ENCODE data around the gene SLC8A1. TPM values are rescaled to one million over a fixed set of nuclear protein-coding genes. Genes with fewer than 3 reads are reported as not detected.

SLC8A1 gene
- total RNA-seq, 1 experiment from 2014 or later: 1.6 TPM

DNA sequence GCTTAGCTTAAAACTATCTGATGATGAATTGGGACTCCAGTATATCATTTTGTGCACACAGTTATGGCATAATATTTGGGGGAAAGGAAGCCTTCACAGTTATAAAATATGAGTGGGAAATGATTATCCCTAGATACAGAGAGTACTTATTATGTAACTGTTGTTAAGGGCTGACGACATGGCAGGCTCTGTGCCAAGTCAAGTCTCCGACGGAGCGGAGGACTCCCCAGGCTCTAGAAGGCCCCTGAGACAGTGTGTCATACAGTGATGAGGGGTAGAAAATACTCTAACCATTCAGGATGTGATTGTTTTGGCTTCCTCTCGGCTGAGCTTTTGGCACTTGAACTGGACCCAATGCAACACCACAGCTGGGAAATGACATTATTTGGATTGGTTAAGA, 211.8 kb downstream of the SLC8A1 start:
- Mint-ChIP-seq H3K4me3 (ENCODE audit: unreplicated experiment) (no peak overlapping the region), H3K27ac (ENCODE audit: low read depth, unreplicated experiment) (no peak overlapping the region), H3K36me3 (ENCODE audit: insufficient read depth, unreplicated experiment) (no peaks in the 10 kb centered on the region), H3K4me1 (ENCODE audit: insufficient read depth, unreplicated experiment) (peaks cover 6% of the 10 kb centered on the region), H3K27me3 (ENCODE audit: insufficient read depth, unreplicated experiment) (no peaks in the 10 kb centered on the region), H3K9me3 (ENCODE audit: unreplicated experiment) (no peaks in the 10 kb centered on the region)
- CTCF ChIA-PET: no interaction called here
- intact Hi-C loops (cut with micrococcal nuclease): loop anchor here (5.0 kb wide), 1 partner anchor 247 kb away; no protein-coding TSS in a partner anchor
- DNase-seq (ENCODE audit: unreplicated experiment): peak; percentile 77
- POLR2A ChIA-PET: no interaction called here
- TF ChIP-seq, protein P1, sequence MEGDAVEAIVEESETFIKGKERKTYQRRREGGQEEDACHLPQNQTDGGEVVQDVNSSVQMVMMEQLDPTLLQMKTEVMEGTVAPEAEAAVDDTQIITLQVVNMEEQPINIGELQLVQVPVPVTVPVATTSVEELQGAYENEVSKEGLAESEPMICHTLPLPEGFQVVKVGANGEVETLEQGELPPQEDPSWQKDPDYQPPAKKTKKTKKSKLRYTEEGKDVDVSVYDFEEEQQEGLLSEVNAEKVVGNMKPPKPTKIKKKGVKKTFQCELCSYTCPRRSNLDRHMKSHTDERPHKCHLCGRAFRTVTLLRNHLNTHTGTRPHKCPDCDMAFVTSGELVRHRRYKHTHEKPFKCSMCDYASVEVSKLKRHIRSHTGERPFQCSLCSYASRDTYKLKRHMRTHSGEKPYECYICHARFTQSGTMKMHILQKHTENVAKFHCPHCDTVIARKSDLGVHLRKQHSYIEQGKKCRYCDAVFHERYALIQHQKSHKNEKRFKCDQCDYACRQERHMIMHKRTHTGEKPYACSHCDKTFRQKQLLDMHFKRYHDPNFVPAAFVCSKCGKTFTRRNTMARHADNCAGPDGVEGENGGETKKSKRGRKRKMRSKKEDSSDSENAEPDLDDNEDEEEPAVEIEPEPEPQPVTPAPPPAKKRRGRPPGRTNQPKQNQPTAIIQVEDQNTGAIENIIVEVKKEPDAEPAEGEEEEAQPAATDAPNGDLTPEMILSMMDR (IDR thresholded peaks at IDR 0.05; ENCODE audit: unreplicated experiment): no peak
- no TSS peak for BruUV-seq (replicated peaks)

DNA sequence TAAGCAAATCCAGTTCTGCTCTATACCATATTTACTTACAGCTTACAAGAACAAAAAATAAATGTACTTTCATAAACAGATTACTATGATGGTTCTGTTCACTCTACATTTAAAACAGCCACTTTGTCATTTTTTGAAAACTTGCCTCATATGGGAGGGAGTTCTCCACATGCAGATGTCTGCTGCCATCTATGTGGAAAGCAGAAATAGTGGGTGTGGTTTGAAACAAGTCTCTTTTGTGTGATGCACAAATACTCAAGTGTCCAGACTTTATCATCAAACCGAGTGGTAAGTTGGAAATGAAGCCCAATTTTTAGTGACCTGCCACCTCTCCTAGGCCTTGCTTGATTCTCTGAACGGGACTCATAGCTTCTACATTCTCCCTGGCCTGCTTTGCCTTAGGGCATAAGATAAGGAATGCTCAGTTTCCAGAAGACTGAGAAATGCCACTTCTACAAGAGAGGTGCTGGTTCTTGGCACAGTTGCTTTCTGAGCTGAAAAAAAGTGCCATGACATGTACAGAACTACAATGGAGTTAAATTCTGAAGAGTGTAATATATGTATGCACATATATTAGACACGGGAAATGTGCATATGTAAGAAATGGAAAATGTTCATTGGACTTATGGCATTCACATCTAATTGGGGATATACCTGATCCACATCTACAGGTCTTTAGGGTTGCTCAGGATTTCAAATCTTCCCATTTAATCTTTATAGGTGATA, 221.0 kb downstream of the SLC8A1 start:
- H3K4me1 Mint-ChIP-seq (ENCODE audit: insufficient read depth, unreplicated experiment): no peaks in the 10 kb centered on the region
- POLR2A ChIA-PET: interaction anchor here (2.3 kb wide), 1 partner anchor 11 kb away, joined by 14 read pairs; no protein-coding TSS in a partner anchor
- intact Hi-C loops (cut with micrococcal nuclease): loop anchor here (1.0 kb wide), 1 partner anchor 318 kb away; no protein-coding TSS in a partner anchor
- CTCF ChIA-PET: interaction anchor here (0.6 to 2.5 kb wide), 6 partner anchors 13 to 1248 kb away, joined by 3 to 6 read pairs (median 3); no protein-coding TSS in a partner anchor
- H3K27me3 Mint-ChIP-seq (ENCODE audit: insufficient read depth, unreplicated experiment): no peaks in the 10 kb centered on the region
- TF ChIP-seq, protein P1 (IDR thresholded peaks at IDR 0.05; ENCODE audit: unreplicated experiment): no peak
- no peak overlapping the region for H3K4me3 Mint-ChIP-seq (ENCODE audit: unreplicated experiment)
- no peaks in the 10 kb centered on the region for H3K9me3 Mint-ChIP-seq (ENCODE audit: unreplicated experiment)
- peak; percentile 22 for DNase-seq (ENCODE audit: unreplicated experiment)
- BruUV-seq (replicated peaks): no TSS peak
- H3K27ac Mint-ChIP-seq (ENCODE audit: low read depth, unreplicated experiment): no peak overlapping the region
- H3K36me3 Mint-ChIP-seq (ENCODE audit: insufficient read depth, unreplicated experiment): no peaks in the 10 kb centered on the region

DNA sequence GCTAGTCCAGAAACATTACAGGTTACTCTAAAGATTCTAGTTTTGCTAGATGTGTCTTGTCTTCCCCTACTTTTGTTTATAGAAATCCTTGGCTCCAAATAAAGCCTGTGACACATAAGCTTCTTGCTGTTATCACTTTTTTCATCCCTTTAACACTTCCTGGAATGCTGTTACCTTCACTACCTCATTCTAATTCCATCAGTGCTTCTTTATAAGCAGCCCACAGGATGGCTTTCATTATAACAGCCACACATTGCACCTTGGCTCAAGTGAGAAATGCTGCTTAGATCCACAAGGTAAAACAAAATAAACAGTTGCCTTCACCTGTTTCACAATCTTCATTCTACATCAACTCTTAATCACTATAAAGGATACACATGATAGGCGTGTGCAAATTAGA, 221.7 kb downstream of the SLC8A1 start:
- Mint-ChIP-seq H3K9me3 (ENCODE audit: unreplicated experiment) (no peaks in the 10 kb centered on the region), H3K4me1 (ENCODE audit: insufficient read depth, unreplicated experiment) (no peaks in the 10 kb centered on the region), H3K27ac (ENCODE audit: low read depth, unreplicated experiment) (no peak overlapping the region), H3K27me3 (ENCODE audit: insufficient read depth, unreplicated experiment) (no peaks in the 10 kb centered on the region), H3K4me3 (ENCODE audit: unreplicated experiment) (no peak overlapping the region), H3K36me3 (ENCODE audit: insufficient read depth, unreplicated experiment) (no peaks in the 10 kb centered on the region)
- intact Hi-C loops (cut with micrococcal nuclease): loop anchor here (1.0 kb wide), 1 partner anchor 317 kb away; no protein-coding TSS in a partner anchor
- TF ChIP-seq, protein P1 (IDR thresholded peaks at IDR 0.05; ENCODE audit: unreplicated experiment): no peak
- ChIA-PET CTCF (interaction anchor here (1.4 to 2.5 kb wide), 5 partner anchors 14 to 325 kb away, joined by 3 to 7 read pairs (median 5); no protein-coding TSS in a partner anchor), POLR2A (interaction anchor here (2.3 kb wide), 1 partner anchor 10 kb away, joined by 14 read pairs; no protein-coding TSS in a partner anchor)
- BruUV-seq (replicated peaks): no TSS peak
- no peak for DNase-seq (ENCODE audit: unreplicated experiment)

DNA sequence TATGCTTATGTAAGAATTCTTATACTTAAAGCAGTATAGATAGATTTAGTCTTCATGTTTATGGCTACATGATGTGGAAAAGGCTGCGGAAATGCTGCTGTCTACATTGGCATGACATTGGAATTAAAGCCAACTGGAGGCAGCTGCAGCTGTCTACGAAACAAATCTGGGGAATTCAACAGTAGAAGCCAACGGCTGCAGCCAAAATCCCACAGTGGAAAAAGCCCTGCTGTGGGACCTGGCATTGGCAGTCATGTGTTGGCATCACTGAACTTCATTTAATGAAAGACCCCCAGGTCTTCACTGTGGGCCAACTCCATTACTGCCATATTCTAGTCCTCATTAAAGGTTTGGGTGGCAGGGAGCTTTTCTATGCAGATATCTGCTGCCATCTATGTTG, 223.6 kb downstream of the SLC8A1 start:
- ChIA-PET CTCF (interaction anchor here (1.6 to 2.2 kb wide), 2 partner anchors 15 kb away, joined by 7 to 8 read pairs; no protein-coding TSS in a partner anchor), POLR2A (no interaction called here)
- H3K27me3 Mint-ChIP-seq (ENCODE audit: insufficient read depth, unreplicated experiment): no peaks in the 10 kb centered on the region
- H3K36me3 Mint-ChIP-seq (ENCODE audit: insufficient read depth, unreplicated experiment): no peaks in the 10 kb centered on the region
- intact Hi-C loops (cut with micrococcal nuclease): no loop called here
- H3K9me3 Mint-ChIP-seq (ENCODE audit: unreplicated experiment): no peaks in the 10 kb centered on the region
- H3K4me1 Mint-ChIP-seq (ENCODE audit: insufficient read depth, unreplicated experiment): no peaks in the 10 kb centered on the region
- no peak overlapping the region for H3K4me3 Mint-ChIP-seq (ENCODE audit: unreplicated experiment)
- TF ChIP-seq, protein P1 (IDR thresholded peaks at IDR 0.05; ENCODE audit: unreplicated experiment): no peak
- no peak overlapping the region for H3K27ac Mint-ChIP-seq (ENCODE audit: low read depth, unreplicated experiment)
- no TSS peak for BruUV-seq (replicated peaks)
- no peak for DNase-seq (ENCODE audit: unreplicated experiment)
